ENCODE results near the gene RNF168.

DNA sequence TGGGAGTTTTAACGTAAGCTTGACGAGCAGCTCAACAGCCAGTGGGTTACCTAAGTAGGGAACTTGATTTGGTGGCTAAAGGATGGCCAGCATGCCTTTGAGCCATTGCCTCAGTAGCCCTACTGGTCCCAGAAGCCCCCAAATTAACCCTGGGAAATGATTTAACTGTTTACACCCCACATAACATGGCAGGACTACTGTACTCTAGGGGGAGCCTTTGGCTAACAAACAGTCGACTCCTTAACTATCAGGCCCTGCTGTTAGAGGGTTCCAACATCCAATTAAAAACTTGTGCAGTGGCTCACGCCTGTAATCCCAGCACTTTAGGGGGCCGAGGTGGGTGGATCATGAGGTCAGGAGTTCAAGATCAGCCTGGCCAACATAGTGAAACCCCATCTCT is 21.0 kb upstream of the RNF168 start:
- TF ChIP-seq, protein P1, sequence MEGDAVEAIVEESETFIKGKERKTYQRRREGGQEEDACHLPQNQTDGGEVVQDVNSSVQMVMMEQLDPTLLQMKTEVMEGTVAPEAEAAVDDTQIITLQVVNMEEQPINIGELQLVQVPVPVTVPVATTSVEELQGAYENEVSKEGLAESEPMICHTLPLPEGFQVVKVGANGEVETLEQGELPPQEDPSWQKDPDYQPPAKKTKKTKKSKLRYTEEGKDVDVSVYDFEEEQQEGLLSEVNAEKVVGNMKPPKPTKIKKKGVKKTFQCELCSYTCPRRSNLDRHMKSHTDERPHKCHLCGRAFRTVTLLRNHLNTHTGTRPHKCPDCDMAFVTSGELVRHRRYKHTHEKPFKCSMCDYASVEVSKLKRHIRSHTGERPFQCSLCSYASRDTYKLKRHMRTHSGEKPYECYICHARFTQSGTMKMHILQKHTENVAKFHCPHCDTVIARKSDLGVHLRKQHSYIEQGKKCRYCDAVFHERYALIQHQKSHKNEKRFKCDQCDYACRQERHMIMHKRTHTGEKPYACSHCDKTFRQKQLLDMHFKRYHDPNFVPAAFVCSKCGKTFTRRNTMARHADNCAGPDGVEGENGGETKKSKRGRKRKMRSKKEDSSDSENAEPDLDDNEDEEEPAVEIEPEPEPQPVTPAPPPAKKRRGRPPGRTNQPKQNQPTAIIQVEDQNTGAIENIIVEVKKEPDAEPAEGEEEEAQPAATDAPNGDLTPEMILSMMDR (IDR thresholded peaks at IDR 0.05): no peak
- no peak for TF ChIP-seq POLR2A (IDR thresholded peaks at IDR 0.05)

Measured in breast epithelium (tissue), 3 donors.